Measurements from ENCODE around the gene PPP1R13L.
A peak's percentile ranks its signal among the peaks of the same experiment; 100 is the strongest.

- TF ChIP-seq CTCF (IDR thresholded peaks at IDR 0.05) (no peak), POLR2A (IDR thresholded peaks at IDR 0.05) (peak in 1 of 2 donors; percentile 25)
Observed at GRCh38 chr19:45405435-45406225, 761 bp upstream of the PPP1R13L start.
